HG03095 (cell line): ENCODE data around the gene ROR2.
"Not testable (repeated sequence)": the region's sequence is repeated elsewhere in the genome, so short reads cannot be mapped to it uniquely, and the experiment has no call there.

Experiments
- ATAC-seq: cut with Tn5 transposase; IDR thresholded peaks from one replicate; pipeline ENCODE4 v1.9.1; 2021; ENCODE audit warnings: moderate library complexity; ENCODE audit not compliant: unreplicated experiment

Gene ROR2

GRCh38 chr9:91949946-91950664 is at the start of gene ROR2:
ROR2 (minus strand) TSS chr9:91950228.
- ATAC-seq: no peak

GRCh38 chr9:91995000-91995655 is 45.1 kb upstream of the ROR2 start:
- no peak for ATAC-seq

GRCh38 chr9:91994422-91994821 is 44.4 kb upstream of the ROR2 start:
- no peak for ATAC-seq

DNA sequence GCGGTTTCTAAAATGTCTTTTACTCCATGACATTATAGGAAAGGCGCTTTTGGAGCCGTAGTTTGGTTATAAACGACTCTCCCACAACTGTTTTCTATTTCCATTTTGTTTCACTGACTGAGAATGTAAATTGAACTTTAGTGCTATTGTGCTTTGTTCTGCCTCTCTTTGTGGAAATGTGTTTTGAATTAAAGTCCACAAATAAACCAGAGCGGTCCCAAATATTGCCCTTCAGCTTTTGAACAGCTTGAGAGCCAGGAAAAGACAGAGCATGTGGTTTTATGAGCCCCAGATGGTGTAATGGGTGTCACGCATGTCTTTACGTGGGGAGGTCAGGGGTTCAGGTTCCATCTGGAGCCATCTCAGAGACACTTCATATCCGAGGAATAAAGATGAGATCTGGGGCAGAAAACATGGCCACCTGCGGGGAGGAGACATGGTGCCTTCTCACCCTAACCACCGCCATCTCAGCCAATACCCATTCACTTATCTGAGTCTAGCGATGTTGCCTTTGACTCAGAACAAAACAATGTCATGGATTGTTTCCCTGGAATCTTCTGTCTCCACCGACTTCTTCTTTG is 42.5 kb upstream of the ROR2 start:
- no peak for ATAC-seq

- no peak for ATAC-seq
Observed at GRCh38 chr9:91991721-91992341, 41.8 kb upstream of the ROR2 start.

DNA sequence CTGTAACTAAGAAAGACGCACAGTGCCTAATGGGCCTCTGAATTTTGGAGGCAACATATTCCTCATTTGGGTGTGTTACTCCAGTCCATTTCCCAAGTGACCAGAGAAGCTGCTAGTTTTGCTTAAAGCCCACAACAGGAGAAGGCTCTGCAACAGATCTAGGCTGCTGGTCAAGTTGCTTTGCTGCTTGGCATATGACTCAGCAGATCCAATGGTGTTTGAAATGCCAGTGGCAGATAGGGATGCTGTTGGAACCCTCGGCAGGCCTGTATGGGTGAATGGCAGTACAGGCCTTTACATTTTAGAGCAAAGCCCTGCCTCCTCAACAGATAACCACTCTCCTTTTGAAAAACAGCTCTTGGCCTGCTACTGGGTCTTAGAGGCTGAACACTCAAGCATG is 36.2 kb upstream of the ROR2 start:
- ATAC-seq: no peak

DNA sequence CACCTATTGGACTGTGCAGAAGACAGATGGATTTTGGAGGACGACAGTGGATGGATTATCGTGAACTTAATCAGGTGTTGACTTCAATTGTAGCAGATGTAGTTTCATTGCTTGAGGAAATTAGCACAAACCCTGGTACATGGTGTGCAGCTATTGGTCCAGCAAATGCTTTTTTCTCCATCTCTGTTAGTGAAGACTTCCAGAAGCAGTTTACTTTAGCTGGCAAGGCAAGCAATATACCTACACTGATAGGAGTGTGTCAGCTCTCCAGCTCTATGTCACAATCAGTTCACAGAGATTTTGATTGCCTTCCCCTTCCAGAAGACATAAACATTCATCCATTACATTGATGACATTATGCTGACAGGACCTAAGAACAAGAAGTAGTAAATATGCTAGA is 35.7 kb upstream of the ROR2 start:
- ATAC-seq: no peak

GRCh38 chr9:91978740-91979414 is 28.8 kb upstream of the ROR2 start:
- ATAC-seq: no peak

DNA sequence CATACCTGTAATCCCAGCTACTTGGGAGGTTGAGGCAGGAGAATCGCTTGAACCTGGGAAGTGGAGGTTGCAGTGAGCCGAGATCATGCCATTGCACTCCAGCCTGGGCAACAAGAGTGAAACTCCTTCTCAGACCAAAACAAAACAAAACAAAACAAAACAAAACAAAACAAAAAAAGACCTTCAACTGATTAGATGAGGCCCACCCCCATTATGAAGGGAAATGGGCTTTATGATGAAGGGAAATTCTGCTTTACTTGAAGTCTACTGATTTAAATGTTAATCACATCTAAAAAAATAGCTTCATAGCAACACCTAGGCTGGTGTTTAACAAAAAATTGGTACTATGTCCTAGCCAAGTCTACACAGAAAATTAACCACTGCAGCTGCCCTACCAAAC is 25.2 kb upstream of the ROR2 start:
- ATAC-seq: not testable (repeated sequence)

- no peak for ATAC-seq
Observed at GRCh38 chr9:91972711-91973110, 22.7 kb upstream of the ROR2 start.

- ATAC-seq: no peak
Observed at GRCh38 chr9:91972076-91972626, 22.1 kb upstream of the ROR2 start.

DNA sequence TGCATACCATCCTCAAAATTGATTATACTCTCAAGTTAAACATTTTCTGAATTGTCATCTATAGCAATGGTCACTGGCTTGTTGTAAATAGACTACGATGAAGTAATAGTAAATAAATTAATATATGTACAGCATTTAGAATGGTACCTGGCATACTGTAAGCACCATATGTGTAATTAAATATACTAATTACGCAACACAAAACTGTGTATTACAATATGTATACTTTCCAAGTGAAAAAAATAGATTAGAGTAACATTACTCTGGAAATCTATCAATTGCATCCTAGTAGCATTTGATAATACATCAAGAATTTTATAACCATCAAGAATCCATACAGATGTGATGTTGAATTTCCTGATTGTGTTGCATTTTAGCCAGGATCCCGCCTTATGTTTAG is 17.2 kb upstream of the ROR2 start:
- no peak for ATAC-seq

- no peak for ATAC-seq
Observed at GRCh38 chr9:91966503-91966902, 16.5 kb upstream of the ROR2 start.

GRCh38 chr9:91963711-91964240 is 13.7 kb upstream of the ROR2 start:
- no peak for ATAC-seq

DNA sequence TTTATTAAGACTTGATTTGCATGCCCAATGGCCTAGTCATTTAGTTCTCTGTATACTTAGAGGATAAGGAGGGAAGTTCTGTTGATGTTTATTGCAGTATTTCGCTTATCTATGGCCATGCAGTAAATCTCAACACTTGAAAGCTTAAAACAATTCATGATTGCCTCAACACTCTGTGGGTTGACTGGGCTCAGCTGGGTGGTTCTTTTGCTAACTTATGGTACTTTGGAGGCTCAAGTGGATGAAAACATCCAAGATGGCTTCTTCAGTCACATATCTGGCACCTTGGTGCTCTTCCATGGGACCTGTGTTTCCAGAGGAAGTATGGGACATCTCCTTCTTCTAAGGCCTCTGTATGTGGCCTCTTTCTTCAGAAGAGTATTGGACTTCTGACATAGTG is 10.3 kb upstream of the ROR2 start:
- ATAC-seq: no peak

DNA sequence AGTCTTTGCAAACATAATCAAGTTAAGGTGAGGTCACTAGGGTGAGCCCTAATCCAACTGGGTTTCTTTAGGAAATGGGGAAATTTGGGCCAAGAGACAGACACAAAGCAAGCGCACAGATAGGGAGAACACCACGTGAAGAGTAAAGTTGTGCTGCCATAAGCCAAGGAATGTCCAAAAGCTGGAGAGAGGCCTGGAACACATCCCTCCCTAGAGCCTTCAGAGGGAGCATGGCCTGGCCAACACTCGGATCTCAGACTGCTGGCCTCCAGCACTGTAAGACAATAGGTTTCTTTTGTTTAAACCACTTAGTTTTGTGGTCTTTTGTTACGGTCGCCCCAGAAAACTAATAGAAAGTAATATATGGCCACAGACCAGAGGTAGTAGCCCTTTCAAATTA is 8.1 kb upstream of the ROR2 start:
- ATAC-seq: no peak

- ATAC-seq: no peak
Observed at GRCh38 chr9:91954841-91955471, 4.9 kb upstream of the ROR2 start.

DNA sequence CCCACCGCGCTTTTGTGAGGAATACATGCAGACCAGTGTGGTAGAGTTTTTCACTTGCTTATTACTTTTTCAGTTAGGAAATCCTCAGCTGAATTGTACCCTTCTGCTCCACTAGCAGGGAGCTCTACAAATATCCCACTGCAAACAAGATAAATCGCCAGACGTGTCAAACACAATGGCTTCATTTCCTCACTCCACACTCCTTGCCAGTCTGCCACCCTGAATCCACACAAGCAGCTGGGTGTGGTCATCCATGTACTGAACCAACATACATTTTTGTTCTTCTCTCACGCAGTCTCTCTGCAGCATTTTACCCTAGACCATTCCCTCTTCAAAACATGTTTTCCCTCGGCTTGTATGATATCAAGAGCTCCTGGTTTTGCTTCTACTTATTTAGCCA is 3.7 kb upstream of the ROR2 start:
- no peak for ATAC-seq

DNA sequence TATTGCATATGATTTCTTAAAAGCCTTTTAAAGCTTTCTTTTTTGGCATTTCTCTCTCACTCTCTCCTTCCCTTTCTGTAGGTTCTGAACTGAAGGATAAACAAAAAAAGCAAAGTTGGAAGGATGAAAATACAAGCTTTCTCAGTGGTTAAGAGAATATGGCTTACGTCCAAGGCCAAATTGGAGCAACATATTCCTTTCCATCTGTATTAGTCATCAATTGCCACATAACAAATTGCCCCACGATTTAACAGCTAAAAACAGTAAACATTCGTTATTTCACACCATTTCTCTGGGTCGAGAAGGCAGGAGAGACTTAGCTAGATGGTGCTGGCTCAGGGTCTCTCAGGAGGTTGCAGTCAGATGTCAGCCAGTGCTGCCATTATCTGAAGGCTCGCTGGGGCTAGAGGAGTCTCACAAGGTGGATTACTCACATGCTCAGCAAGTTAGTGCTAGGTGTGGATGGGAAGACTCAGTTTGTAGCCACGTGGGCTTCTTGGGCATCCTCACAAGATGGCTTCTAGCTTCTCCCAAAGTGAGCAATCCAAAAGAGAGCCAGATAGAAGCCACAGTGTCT is 2.0 kb upstream of the ROR2 start:
- no peak for ATAC-seq

- no peak for ATAC-seq
Observed at GRCh38 chr9:91949392-91949945, 559 bp downstream of the ROR2 start.
